ENCODE measurements around the gene TET2. TPM values are rescaled to one million over a fixed set of nuclear protein-coding genes. Genes with fewer than 3 reads are reported as not detected.
A peak's percentile ranks its signal among the peaks of the same experiment; 100 is the strongest.

The TET2 gene
- total RNA-seq, 1 donor from 2014 or later: 37.4 TPM

GRCh38 chr4:105140684-105141490 is 5.8 kb upstream of the TET2 start:
- Mint-ChIP-seq H3K27ac (ENCODE audit: unreplicated experiment) (no peak overlapping the region), H3K9me3 (ENCODE audit: unreplicated experiment) (no peaks in the 10 kb centered on the region), H3K36me3 (ENCODE audit: unreplicated experiment) (no peaks in the 10 kb centered on the region), H3K4me1 (ENCODE audit: low read depth, unreplicated experiment) (peaks cover 3% of the 10 kb centered on the region), H3K27me3 (ENCODE audit: unreplicated experiment) (peaks cover 10% of the 10 kb centered on the region), H3K4me3 (ENCODE audit: unreplicated experiment) (no peak overlapping the region)
- TF ChIP-seq CTCF (IDR thresholded peaks at IDR 0.05; ENCODE audit: partially characterized antibody, unreplicated experiment): peak; percentile 39
- no peak for DNase-seq

- peaks cover 19% of the 10 kb centered on the region for H3K27me3 Mint-ChIP-seq (ENCODE audit: unreplicated experiment)
- DNase-seq: no peak
- H3K9me3 Mint-ChIP-seq (ENCODE audit: unreplicated experiment): peaks cover 4% of the 10 kb centered on the region
- peaks cover 9% of the 10 kb centered on the region for H3K4me1 Mint-ChIP-seq (ENCODE audit: low read depth, unreplicated experiment)
- H3K27ac Mint-ChIP-seq (ENCODE audit: unreplicated experiment): peak overlapping the region; percentile 71
- no peak for TF ChIP-seq CTCF (IDR thresholded peaks at IDR 0.05; ENCODE audit: partially characterized antibody, unreplicated experiment)
- peak overlapping the region; percentile 86 for H3K4me3 Mint-ChIP-seq (ENCODE audit: unreplicated experiment)
- H3K36me3 Mint-ChIP-seq (ENCODE audit: unreplicated experiment): no peaks in the 10 kb centered on the region
Observed at GRCh38 chr4:105145156-105145902, 1.3 kb upstream of the TET2 start.

- peaks cover 9% of the 10 kb centered on the region for H3K4me1 Mint-ChIP-seq (ENCODE audit: low read depth, unreplicated experiment)
- H3K27me3 Mint-ChIP-seq (ENCODE audit: unreplicated experiment): peaks cover 21% of the 10 kb centered on the region
- no peaks in the 10 kb centered on the region for H3K36me3 Mint-ChIP-seq (ENCODE audit: unreplicated experiment)
- peak overlapping the region; percentile 71 for H3K27ac Mint-ChIP-seq (ENCODE audit: unreplicated experiment)
- DNase-seq: no peak
- H3K9me3 Mint-ChIP-seq (ENCODE audit: unreplicated experiment): peaks cover 4% of the 10 kb centered on the region
- TF ChIP-seq CTCF (IDR thresholded peaks at IDR 0.05; ENCODE audit: partially characterized antibody, unreplicated experiment): no peak
- peak overlapping the region; percentile 86 for H3K4me3 Mint-ChIP-seq (ENCODE audit: unreplicated experiment)
Observed at GRCh38 chr4:105145903-105146275, 787 bp upstream of the TET2 start.

- no peak for TF ChIP-seq CTCF (IDR thresholded peaks at IDR 0.05; ENCODE audit: partially characterized antibody, unreplicated experiment)
- H3K4me1 Mint-ChIP-seq (ENCODE audit: low read depth, unreplicated experiment): peaks cover 9% of the 10 kb centered on the region
Observed at GRCh38 chr4:105147016-105147552, 408 bp downstream of the TET2 start.

More at GRCh38 chr4:105147016-105147552, 408 bp downstream of the TET2 start:
- Mint-ChIP-seq H3K36me3 (ENCODE audit: unreplicated experiment) (no peaks in the 10 kb centered on the region), H3K4me3 (ENCODE audit: unreplicated experiment) (peak overlapping the region; percentile 95), H3K27me3 (ENCODE audit: unreplicated experiment) (peaks cover 21% of the 10 kb centered on the region), H3K9me3 (ENCODE audit: unreplicated experiment) (peaks cover 4% of the 10 kb centered on the region), H3K27ac (ENCODE audit: unreplicated experiment) (peak overlapping the region; percentile 99)
- no peak for DNase-seq
